Kidney (tissue), 14 donors: ENCODE data around the gene GPATCH4. TPM values are rescaled to one million over a fixed set of nuclear protein-coding genes. Genes with fewer than 3 reads are reported as not detected.
A peak's percentile ranks its signal among the peaks of the same experiment; 100 is the strongest.

Experiments used
- DNase-seq, 5 donors: peaks; one replicate each; pipeline ENCODE4 v3.0.0-alpha.2; 2013 to 2020
- FAIRE-seq: peaks from 2 replicates; lab custom pipeline; 2012; peaks lifted over from hg19 to GRCh38; lab: Jason Lieb, UNC
- H3K27ac ChIP-seq, 2 donors: one replicate each; pipeline ENCODE4 v1.7.0; 2013; ENCODE audit warnings: low read depth in 2 of 2, low read length in 2 of 2, inconsistent platforms in 1 of 2
- H3K27me3 ChIP-seq: one replicate; pipeline ENCODE4 v1.7.1; 2013; ENCODE audit warnings: low read length, inconsistent platforms; ENCODE audit not compliant: control insufficient read depth, insufficient read depth
- H3K36me3 ChIP-seq, 3 donors: one replicate each; pipeline versions ENCODE4 v1.7.0 to v1.7.1; 2013; ENCODE audit warnings: low read length in 3 of 3, control low read depth in 1 of 3, inconsistent platforms in 1 of 3; ENCODE audit not compliant: insufficient read depth in 3 of 3, control insufficient read depth in 2 of 3
- H3K4me1 ChIP-seq, 3 donors: one replicate each; pipeline versions ENCODE4 v1.7.0 to v1.7.1; 2013; ENCODE audit warnings: low read length in 3 of 3, inconsistent platforms in 1 of 3, low read depth in 1 of 3; ENCODE audit not compliant: control insufficient read depth in 2 of 3, insufficient read depth in 2 of 3
- H3K4me3 ChIP-seq, 3 donors: one replicate each; pipeline versions ENCODE4 v1.7.0 to v1.8.1; 2013; ENCODE audit warnings: low read length in 3 of 3, control low read depth in 1 of 3, inconsistent platforms in 1 of 3
- H3K9ac ChIP-seq, 3 donors: one replicate each; pipeline versions ENCODE4 v1.7.0 to v1.7.1; 2013; ENCODE audit warnings: low read length in 3 of 3, control low read depth in 1 of 3, inconsistent platforms in 1 of 3
- H3K9me3 ChIP-seq, 3 donors: one replicate each; pipeline versions ENCODE4 v1.7.0 to v1.7.1; 2013; ENCODE audit warnings: low read length in 3 of 3, control low read depth in 1 of 3, inconsistent platforms in 1 of 3; ENCODE audit not compliant: control insufficient read depth in 2 of 3, insufficient read depth in 1 of 3
- intact Hi-C: fragments of 100-400 bp; cut with DNase I; formaldehyde crosslinking; loops from one replicate; pipeline ENCODE4 v1.11.1; 2022
- polyA plus RNA-seq: library from polyadenylated mRNA; stranded (reverse); fragments of 350-450 nt; fragmentation: Illumina TruSeq; extraction: RNeasy Lipid Tissue Mini Kit (QIAGEN cat#74804); gene quantifications from one replicate; pipeline ENCODE4 v1.2.3, GENCODE V29; 2014; ENCODE audit warnings: low read depth, low replicate concordance; ENCODE audit not compliant: insufficient read depth
- total RNA-seq: library from RNA; stranded (reverse); fragmentation: NEBNext Ultra II Directional; extraction: Animal tissue kit (Norgen Biotek cat#: 25700); gene quantifications from one replicate; pipeline ENCODE4 v1.2.1, GENCODE V29; 2021
- TF ChIP-seq, protein P1 (sequence below): IDR thresholded peaks from 3 replicates; pipeline ENCODE4 v1.5.1; 2012; ENCODE audit warnings: mild to moderate bottlenecking, moderate library complexity, borderline replicate concordance; ENCODE audit not compliant: insufficient read depth; ENCODE audit errors: extremely low read depth
- donor health status: control.
- donor health status: control.
- donor health status: control.
- donor health status: control.
- donor health status: control.
- donor health status: DM: yes; HTN: yes; CAD: no.
- donor health status: Normal renal cell carcinoma (clear cell type).

GPATCH4 gene
- total and polyA plus RNA-seq, 2 donors from 2014 or later, result 24.0 to 26.2 TPM

DNA sequence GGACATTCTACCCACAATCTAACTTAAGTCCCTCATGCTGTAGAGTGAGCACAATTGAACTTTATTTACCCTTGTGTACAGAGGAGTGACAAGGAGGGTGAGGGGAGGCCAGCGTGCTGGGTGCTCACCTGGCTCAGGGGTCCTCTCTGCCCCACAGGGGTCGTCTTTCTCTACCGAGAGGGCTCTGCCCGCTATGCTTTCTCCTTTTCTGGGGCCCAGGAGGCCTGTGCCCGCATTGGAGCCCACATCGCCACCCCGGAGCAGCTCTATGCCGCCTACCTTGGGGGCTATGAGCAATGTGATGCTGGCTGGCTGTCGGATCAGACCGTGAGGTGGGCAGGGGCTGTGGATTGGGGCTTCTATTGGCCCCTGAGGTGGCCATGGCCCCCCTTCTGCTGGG is 46.1 kb upstream of the GPATCH4 start:
- TF ChIP-seq, protein P1, sequence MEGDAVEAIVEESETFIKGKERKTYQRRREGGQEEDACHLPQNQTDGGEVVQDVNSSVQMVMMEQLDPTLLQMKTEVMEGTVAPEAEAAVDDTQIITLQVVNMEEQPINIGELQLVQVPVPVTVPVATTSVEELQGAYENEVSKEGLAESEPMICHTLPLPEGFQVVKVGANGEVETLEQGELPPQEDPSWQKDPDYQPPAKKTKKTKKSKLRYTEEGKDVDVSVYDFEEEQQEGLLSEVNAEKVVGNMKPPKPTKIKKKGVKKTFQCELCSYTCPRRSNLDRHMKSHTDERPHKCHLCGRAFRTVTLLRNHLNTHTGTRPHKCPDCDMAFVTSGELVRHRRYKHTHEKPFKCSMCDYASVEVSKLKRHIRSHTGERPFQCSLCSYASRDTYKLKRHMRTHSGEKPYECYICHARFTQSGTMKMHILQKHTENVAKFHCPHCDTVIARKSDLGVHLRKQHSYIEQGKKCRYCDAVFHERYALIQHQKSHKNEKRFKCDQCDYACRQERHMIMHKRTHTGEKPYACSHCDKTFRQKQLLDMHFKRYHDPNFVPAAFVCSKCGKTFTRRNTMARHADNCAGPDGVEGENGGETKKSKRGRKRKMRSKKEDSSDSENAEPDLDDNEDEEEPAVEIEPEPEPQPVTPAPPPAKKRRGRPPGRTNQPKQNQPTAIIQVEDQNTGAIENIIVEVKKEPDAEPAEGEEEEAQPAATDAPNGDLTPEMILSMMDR, result no peak
- Histone ChIP-seq H3K27me3 (peaks cover 39% of the 10 kb centered on the region), H3K4me1 (peaks cover 0 to under 1% (median 0%) of the 10 kb centered on the region in 3 donors), H3K9me3 (no peaks in the 10 kb centered on the region), H3K36me3 (no peaks in the 10 kb centered on the region), H3K27ac (no peak overlapping the region), H3K4me3 (no peak overlapping the region), H3K9ac (no peak overlapping the region)
- intact Hi-C loops, result no loop called here
- FAIRE-seq (no peak), DNase-seq (peak in 1 of 5 donors; percentile 36)

DNA sequence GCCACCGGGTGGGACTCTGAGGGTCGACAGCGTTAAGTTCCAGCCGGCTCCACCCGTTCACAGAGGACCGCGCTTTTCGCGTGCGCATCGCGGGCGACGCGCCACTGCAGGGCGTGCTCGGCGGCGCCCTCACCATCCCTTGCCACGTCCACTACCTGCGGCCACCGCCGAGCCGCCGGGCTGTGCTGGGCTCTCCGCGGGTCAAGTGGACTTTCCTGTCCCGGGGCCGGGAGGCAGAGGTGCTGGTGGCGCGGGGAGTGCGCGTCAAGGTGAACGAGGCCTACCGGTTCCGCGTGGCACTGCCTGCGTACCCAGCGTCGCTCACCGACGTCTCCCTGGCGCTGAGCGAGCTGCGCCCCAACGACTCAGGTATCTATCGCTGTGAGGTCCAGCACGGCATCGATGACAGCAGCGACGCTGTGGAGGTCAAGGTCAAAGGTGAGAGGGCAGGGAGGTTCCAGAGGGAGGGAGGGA is 45.5 kb upstream of the GPATCH4 start:
- intact Hi-C loops, result no loop called here
- H3K4me3 ChIP-seq, result no peak overlapping the region
- peak in 1 of 5 donors; percentile 57 for DNase-seq
- H3K27me3 ChIP-seq, result peaks cover 39% of the 10 kb centered on the region
- H3K4me1 ChIP-seq, result peaks cover 0 to 5% (median 0%) of the 10 kb centered on the region in 3 donors
- no peak overlapping the region for H3K9ac ChIP-seq
- no peak overlapping the region for H3K27ac ChIP-seq
- no peaks in the 10 kb centered on the region for H3K9me3 ChIP-seq
- no peak for FAIRE-seq
- H3K36me3 ChIP-seq, result no peaks in the 10 kb centered on the region
- TF ChIP-seq, protein P1, result no peak

DNA sequence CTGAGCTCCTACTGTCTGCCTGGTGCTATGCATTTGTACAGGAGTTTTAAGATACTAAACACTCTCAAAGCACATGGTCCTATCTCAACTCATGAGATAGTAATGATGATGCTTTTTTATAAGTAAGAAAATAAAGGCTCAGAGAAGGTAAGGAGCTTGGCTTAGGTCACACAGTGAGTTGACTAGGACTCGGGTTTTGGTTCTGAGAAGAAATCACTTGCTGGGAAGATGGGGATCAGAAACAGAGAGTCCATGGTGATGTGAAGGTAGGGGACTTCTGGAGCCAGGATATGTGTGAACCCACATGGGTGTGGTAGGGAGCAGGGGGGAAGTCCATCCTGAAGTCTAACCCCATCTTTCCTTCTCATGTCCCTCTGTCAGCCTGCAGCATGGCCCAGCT is 44.4 kb upstream of the GPATCH4 start:
- H3K27me3 ChIP-seq, result peaks cover 41% of the 10 kb centered on the region

More for the DNA sequence above, 44.4 kb upstream of the GPATCH4 start:
- intact Hi-C loops, result no loop called here
- Histone ChIP-seq H3K9me3 (no peaks in the 10 kb centered on the region), H3K4me3 (no peak overlapping the region), H3K36me3 (no peaks in the 10 kb centered on the region), H3K27ac (no peak overlapping the region), H3K9ac (no peak overlapping the region), H3K4me1 (peaks cover 0 to 5% (median 0%) of the 10 kb centered on the region in 3 donors)
- DNase-seq (no peak), FAIRE-seq (no peak)
- TF ChIP-seq, protein P1, result no peak
